ENCODE results near the gene FLT4. TPM values are rescaled to one million over a fixed set of nuclear protein-coding genes. Genes with fewer than 3 reads are reported as not detected.

FLT4 gene
- total RNA-seq, 2 donors from 2014 or later = 5.6 to 8.2 TPM

DNA sequence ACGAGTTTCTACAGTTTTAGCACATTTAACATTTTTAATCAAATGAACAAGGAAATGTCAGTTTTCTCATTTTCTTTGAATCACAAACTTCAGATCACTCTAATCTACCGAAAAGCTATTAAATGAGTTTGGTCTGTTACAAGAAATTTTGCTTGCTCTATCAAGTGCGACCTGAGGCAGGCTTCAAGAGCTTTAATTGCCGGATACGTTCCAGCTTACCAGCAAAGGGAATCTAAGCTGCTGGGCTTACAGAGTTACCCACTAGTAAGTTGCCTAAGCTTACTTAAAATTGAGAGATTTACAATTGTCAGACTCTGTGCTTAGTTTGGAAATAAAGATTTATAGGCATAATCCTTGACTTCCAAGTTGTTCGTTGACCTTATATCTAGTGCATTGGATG lies 68.7 kb downstream of the FLT4 start:
- intact Hi-C loops (cut with DNase I) = no loop called here
- ATAC-seq = no peak

DNA sequence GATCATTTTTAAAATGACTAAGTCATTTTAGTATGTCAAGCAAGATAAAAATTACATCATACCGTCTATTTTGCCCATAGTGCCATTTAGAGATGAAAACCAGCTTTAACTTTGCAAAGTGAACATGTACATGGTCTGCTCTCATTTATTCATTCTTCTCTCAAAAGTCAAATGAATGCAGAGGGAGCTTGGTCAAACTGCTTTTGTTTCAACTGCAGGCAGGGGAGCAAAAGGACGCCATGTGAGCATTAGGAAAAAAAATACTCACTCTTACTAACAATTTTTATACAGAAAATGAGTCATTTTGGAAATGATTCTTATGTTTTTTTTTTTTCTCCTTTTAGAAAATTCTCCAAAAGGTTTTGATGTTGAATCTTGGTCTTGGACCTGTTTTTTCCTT lies 73.8 kb downstream of the FLT4 start:
- intact Hi-C loops (cut with DNase I) = no loop called here
- DNase-seq (no peak), ATAC-seq (no peak)

More for the DNA sequence above, 68.7 kb downstream of the FLT4 start:
- DNase-seq = no peak

DNA sequence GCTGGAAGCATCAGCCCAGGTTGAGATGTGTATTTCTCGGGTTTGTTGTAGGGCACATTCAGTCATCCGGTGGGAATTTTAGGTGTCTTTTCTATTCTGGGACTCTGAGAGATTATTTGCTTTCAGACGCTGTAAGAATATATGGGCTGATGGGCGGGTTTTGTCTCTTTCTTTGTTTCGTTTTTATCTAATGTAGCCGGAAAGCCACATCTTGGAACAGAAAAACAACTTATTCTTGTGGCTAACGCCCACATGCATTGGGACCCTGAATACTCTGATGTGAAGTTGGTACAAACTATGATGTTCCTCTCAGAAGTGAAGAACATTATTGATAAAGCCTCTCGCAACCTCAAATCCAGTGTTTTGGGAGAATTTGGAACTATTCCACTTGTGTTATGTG lies 80.5 kb downstream of the FLT4 start:
- ATAC-seq = no peak
- DNase-seq = no peak
- intact Hi-C loops (cut with DNase I) = no loop called here

DNA sequence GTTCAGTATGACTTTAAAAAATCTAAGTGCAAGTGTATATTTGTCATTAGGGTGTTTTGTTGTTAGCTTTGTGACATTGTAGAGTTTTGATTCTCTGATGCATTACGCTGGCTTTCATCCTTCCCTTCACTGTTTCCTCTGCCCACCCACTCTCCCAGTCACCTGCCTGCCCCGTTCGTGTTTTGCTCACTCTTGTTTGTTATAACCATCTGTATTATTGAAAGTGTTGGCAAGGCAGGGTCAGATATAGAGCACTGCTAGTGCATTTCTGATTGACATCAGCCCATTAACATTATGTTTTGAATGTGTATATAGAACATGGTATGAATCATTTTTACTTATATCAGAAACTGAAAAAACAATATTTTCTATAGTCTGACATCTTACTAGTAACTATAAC lies 85.4 kb downstream of the FLT4 start:
- ATAC-seq (no peak), DNase-seq (no peak)
- intact Hi-C loops (cut with DNase I) = no loop called here

DNA sequence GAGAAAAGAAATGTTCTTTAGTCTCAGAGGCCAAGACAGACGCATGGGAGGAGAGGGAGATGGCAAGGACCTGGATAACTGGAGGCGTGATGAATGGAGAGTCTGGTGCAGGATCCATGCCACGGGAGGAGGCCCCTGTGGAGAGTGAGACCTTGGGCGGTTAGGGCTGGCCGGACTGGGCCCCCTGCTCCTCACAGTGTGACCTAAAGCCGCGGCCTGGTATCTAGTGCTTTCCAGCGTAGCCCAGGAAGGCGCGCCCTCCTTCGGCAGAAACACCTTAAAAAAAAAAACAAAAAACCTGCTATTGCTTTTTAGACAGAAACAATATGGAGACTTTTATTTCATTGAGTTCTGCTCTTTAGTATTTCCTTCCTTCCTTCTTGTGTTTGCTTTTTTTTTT lies 91.2 kb downstream of the FLT4 start:
- ATAC-seq (no peak), DNase-seq (no peak)
- intact Hi-C loops (cut with DNase I) = no loop called here

DNA sequence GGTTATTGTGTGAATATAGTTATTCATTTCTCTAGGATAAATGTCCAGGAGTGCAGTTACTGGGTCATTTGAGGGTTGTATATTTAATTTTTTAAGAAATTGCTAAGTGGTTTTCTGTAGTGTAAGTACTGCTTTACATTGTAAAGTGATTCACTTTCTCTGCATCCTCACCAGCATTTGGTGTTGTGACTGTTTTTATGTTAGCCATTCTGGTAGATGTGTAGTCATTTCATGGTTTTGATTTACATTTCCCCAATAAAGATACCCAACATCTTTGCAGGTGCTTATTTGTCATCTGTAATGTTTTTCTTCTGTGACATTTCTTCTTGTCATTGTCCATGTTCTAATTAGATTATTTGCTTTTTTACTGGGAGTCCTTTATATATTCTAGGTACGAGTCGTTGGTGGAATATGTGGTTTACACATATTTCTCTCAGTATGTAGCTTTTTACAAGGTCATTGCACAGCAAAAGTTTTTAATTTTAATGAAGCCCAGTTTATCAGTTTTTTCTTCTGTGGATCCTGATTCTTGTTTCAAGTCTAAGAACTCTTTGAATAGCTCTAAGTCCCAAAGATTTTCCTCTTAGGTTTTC lies 92.1 kb downstream of the FLT4 start:
- DNase-seq = no peak
- intact Hi-C loops (cut with DNase I) = no loop called here
- no peak for ATAC-seq

DNA sequence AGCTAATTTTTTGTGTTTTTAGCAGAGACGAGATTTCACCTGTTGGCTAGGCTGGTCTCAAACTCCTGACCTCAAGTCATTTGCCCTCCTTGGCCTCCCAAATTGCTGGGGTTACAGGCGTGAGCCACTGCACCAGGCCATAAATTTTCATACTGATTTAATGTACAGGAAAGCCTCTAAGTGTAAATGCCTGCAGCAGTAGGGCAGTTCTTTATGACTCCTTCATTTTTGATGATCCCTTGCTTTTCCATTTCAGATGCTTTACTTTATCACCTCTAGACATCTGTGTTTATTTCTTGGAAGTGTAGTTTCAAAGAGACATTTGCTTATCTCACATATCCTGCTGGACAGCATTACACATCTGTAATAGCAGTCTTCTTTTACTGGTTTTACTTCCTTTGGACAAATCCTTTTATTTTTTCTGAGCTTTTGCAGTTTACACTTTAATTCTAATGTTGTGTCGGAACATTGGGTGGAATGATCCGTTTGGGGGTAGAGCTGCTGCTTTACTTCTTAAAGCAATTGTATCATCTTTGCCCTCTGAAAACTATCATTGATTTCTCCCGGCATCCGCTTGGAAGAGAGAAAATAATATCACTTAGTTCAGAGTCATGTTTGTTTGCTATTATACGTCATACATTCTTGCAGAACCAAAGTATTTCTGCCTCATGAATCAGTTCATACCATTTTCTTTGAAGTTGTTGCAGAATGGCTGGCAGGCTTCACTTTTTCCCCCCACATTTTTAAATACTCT lies 94.1 kb downstream of the FLT4 start:
- no peak for DNase-seq
- ATAC-seq = no peak
- intact Hi-C loops (cut with DNase I) = no loop called here

DNA sequence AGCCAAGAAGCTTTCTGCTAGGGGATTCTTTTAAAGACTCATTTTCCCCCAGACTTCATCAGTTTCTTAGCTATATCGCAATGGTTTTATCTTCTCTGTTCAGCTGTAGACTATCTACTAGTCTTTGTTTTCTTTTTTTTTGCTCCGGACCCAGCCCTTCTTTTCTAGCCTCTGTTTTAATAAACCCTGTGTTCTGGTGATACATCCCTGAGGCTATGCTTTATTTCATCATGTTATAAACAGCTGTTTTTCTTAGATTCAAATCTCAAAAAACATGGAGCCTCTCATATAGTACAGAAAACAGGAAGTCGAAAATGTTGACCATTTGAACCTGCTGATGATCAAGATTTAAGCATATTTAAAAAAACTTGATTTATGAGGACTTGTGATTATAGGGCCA lies 95.9 kb downstream of the FLT4 start:
- ATAC-seq (no peak), DNase-seq (no peak)
- intact Hi-C loops (cut with DNase I) = no loop called here

Other genes starting within 250 kb of the FLT4 start
- gene CNOT6, start 155.2 kb downstream of the FLT4 start, total RNA-seq = 10 to 100 TPM; 12.0 to 15.8 TPM
- gene SCGB3A1, start 58.1 kb downstream of the FLT4 start, total RNA-seq = not detected
- not detected for gene OR2Y1, start 90.5 kb upstream of the FLT4 start, total RNA-seq
- gene MGAT1, start 153.2 kb upstream of the FLT4 start, total RNA-seq = 100 to 1,000 TPM in 1 of 2 donors, 10 to 100 TPM in 1; 95.8 to 133 TPM
- 10 to 100 TPM; 14.4 to 16.8 TPM for gene ZFP62, start 211.7 kb upstream of the FLT4 start, total RNA-seq
- under 1 TPM in 1 of 2 donors, not detected in 1; 0.21 TPM for gene BTNL8, start 249.6 kb upstream of the FLT4 start, total RNA-seq